Right atrium auricular region (tissue), 2 donors: ENCODE measurements around the gene KIF3B. TPM values are rescaled to one million over a fixed set of nuclear protein-coding genes. Genes with fewer than 3 reads are reported as not detected.

Source experiments
- DNase-seq: peaks from one replicate; pipeline ENCODE4 v3.0.0-alpha.2; 2019; ENCODE audit warnings: low spot score
- H3K27ac ChIP-seq, 2 donors: fragments of 200-600 bp; sonication (generic); 1 replicate in 1 of 2; 2 replicates in 1 of 2; pipeline ENCODE4 v1.5.1; 2016 to 2019
- H3K27me3 ChIP-seq, 2 donors: fragments of 200-600 bp; sonication (generic); one replicate each; pipeline versions ENCODE4 v1.5.1 to v1.6.0; 2017 to 2019
- H3K36me3 ChIP-seq: fragments of 200-600 bp; sonication (generic); one replicate; pipeline ENCODE4 v1.5.1; 2016
- H3K4me1 ChIP-seq, 2 donors: fragments of 200-600 bp; sonication (generic); one replicate each; pipeline versions ENCODE4 v1.5.1 to v1.6.0; 2017 to 2019
- H3K4me3 ChIP-seq, 2 donors: fragments of 200-600 bp; sonication (generic); 1 replicate in 1 of 2; 2 replicates in 1 of 2; pipeline ENCODE4 v1.5.1; 2017 to 2019; ENCODE audit warnings: mild to moderate bottlenecking in 1 of 2, moderate library complexity in 1 of 2
- H3K9me3 ChIP-seq, 2 donors: fragments of 200-600 bp; sonication (generic); one replicate each; pipeline ENCODE4 v1.5.1; 2019
- total RNA-seq, 2 donors: library from RNA; depleted of rRNA; stranded (reverse); fragments of >200 nt; gene quantifications; one replicate each; pipeline ENCODE4 v1.1.0, GENCODE V29; 2016
- TF ChIP-seq, protein P1 (sequence below), 2 donors: fragments of 200-600 bp; sonication (generic); IDR thresholded peaks; one replicate each; pipeline ENCODE4 v1.5.1; 2019; ENCODE audit warnings: antibody characterized with exemption in 2 of 2

The KIF3B gene
- total RNA-seq, 2 donors from 2014 or later: 10.7 to 16.4 TPM

DNA sequence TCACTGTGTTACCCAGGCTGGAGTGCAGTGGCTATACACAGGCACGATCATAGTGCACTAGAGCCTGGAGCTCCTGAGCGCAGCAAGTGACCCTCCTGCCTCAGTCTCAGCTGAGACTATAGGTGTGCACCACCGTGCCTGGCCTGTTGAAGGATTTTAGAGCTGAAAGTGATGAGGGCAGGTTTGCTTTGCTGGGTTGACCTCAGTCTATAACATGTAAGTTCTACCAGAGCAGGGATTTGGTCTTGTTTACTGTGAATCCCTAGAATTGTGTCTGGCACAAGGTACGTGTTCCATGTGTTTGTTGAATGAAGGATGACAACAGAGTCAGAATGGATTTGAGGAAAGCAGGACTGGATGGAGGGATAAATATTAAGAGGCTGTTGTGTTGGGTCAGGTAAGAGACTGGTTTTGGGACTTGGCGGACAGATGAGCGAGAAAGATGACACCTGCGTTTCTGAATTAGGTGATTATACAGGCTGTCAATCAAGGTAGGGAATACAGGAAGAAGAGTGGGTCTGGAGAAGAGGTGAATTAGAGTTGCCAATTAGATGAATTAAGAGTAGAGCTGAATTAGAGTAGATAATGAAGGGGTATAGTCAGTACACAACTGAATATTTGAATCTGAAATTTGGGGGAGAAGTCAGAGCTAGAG, 87.2 kb downstream of the KIF3B start:
- Histone ChIP-seq H3K4me1 (peaks cover 0 to 77% of the 10 kb centered on the region in 2 donors), H3K27me3 (no peaks in the 10 kb centered on the region), H3K27ac (no peak overlapping the region), H3K4me3 (no peak overlapping the region), H3K36me3 (peaks cover 10% of the 10 kb centered on the region), H3K9me3 (no peaks in the 10 kb centered on the region)
- DNase-seq: no peak
- TF ChIP-seq, protein P1, sequence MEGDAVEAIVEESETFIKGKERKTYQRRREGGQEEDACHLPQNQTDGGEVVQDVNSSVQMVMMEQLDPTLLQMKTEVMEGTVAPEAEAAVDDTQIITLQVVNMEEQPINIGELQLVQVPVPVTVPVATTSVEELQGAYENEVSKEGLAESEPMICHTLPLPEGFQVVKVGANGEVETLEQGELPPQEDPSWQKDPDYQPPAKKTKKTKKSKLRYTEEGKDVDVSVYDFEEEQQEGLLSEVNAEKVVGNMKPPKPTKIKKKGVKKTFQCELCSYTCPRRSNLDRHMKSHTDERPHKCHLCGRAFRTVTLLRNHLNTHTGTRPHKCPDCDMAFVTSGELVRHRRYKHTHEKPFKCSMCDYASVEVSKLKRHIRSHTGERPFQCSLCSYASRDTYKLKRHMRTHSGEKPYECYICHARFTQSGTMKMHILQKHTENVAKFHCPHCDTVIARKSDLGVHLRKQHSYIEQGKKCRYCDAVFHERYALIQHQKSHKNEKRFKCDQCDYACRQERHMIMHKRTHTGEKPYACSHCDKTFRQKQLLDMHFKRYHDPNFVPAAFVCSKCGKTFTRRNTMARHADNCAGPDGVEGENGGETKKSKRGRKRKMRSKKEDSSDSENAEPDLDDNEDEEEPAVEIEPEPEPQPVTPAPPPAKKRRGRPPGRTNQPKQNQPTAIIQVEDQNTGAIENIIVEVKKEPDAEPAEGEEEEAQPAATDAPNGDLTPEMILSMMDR (IDR thresholded peaks at IDR 0.05): no peak

GRCh38 chr20:32365564-32365963, 88.1 kb downstream of the KIF3B start:
- peaks cover 14% of the 10 kb centered on the region for H3K36me3 ChIP-seq
- no peaks in the 10 kb centered on the region for H3K27me3 ChIP-seq
- H3K4me3 ChIP-seq: no peak overlapping the region
- peaks cover 0 to 69% of the 10 kb centered on the region in 2 donors for H3K4me1 ChIP-seq
- H3K9me3 ChIP-seq: no peaks in the 10 kb centered on the region
- TF ChIP-seq, protein P1 (IDR thresholded peaks at IDR 0.05): no peak
- no peak for DNase-seq
- H3K27ac ChIP-seq: no peak overlapping the region

GRCh38 chr20:32366380-32366779, 88.9 kb downstream of the KIF3B start:
- Histone ChIP-seq H3K9me3 (no peaks in the 10 kb centered on the region), H3K36me3 (peaks cover 15% of the 10 kb centered on the region), H3K27me3 (no peaks in the 10 kb centered on the region), H3K27ac (no peak overlapping the region), H3K4me3 (no peak overlapping the region), H3K4me1 (peaks cover 0 to 62% of the 10 kb centered on the region in 2 donors)
- TF ChIP-seq, protein P1 (IDR thresholded peaks at IDR 0.05): no peak
- no peak for DNase-seq

DNA sequence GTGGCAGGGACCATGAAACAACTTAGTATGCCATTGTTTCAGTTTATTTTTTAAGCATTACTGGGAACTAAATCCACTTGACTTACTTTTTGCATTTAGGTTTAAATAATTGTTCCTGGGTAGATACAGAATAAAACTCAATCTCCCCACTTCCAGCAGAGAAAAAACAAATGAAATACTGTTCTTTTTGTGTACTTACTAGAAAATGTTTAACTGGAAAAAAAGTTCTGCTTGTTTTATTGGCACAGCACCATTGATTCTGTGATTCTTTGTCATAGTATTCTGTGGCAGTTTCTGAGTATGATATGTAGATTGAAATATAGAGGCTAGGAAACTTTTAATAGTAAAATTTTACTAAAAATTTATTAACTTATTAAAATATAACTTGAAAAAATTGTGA, 90.9 kb downstream of the KIF3B start:
- Histone ChIP-seq H3K9me3 (no peaks in the 10 kb centered on the region), H3K27ac (no peak overlapping the region), H3K4me1 (peaks cover 0 to 44% of the 10 kb centered on the region in 2 donors), H3K4me3 (no peak overlapping the region), H3K36me3 (peaks cover 33% of the 10 kb centered on the region), H3K27me3 (no peaks in the 10 kb centered on the region)
- TF ChIP-seq, protein P1 (IDR thresholded peaks at IDR 0.05): no peak
- no peak for DNase-seq

GRCh38 chr20:32368925-32369324, 91.5 kb downstream of the KIF3B start:
- Histone ChIP-seq H3K4me1 (peaks cover 0 to 39% of the 10 kb centered on the region in 2 donors), H3K36me3 (peaks cover 35% of the 10 kb centered on the region), H3K27ac (no peak overlapping the region), H3K4me3 (no peak overlapping the region), H3K9me3 (no peaks in the 10 kb centered on the region), H3K27me3 (no peaks in the 10 kb centered on the region)
- TF ChIP-seq, protein P1 (IDR thresholded peaks at IDR 0.05): no peak
- no peak for DNase-seq

- no peak overlapping the region for H3K4me3 ChIP-seq
- DNase-seq: no peak
- TF ChIP-seq, protein P1 (IDR thresholded peaks at IDR 0.05): no peak
- no peak overlapping the region for H3K27ac ChIP-seq
- H3K9me3 ChIP-seq: no peaks in the 10 kb centered on the region
- H3K36me3 ChIP-seq: peaks cover 52% of the 10 kb centered on the region
- H3K27me3 ChIP-seq: no peaks in the 10 kb centered on the region
- H3K4me1 ChIP-seq: peaks cover 0 to 20% of the 10 kb centered on the region in 2 donors
These were observed 93.4 kb downstream of the KIF3B start for GRCh38 chr20:32370897-32371296.
